ENCODE data around the gene RFX4.

DNA sequence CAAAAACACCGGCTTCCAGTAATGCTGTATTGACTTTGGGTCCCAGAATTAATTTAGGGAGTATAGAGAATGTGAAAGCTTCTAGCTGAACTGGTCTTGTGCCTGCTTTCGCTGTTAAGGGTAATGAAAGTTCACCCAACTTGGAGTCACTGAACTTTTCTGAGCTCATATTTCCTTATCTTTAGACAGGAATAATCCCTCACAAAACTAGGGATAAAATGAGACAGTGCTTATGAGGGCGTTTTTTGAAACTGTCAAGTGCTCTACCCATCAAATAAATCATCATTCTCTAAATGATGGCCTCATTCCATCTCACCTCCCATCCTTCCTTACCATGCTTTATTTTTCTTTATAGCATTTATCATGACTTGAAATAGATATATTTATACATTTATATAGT, 74.7 kb downstream of the RFX4 start:
- TF ChIP-seq, protein P1, sequence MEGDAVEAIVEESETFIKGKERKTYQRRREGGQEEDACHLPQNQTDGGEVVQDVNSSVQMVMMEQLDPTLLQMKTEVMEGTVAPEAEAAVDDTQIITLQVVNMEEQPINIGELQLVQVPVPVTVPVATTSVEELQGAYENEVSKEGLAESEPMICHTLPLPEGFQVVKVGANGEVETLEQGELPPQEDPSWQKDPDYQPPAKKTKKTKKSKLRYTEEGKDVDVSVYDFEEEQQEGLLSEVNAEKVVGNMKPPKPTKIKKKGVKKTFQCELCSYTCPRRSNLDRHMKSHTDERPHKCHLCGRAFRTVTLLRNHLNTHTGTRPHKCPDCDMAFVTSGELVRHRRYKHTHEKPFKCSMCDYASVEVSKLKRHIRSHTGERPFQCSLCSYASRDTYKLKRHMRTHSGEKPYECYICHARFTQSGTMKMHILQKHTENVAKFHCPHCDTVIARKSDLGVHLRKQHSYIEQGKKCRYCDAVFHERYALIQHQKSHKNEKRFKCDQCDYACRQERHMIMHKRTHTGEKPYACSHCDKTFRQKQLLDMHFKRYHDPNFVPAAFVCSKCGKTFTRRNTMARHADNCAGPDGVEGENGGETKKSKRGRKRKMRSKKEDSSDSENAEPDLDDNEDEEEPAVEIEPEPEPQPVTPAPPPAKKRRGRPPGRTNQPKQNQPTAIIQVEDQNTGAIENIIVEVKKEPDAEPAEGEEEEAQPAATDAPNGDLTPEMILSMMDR (IDR thresholded peaks at IDR 0.05), result no peak
- no peak for TF ChIP-seq POLR2A (IDR thresholded peaks at IDR 0.05)
